Spleen (tissue), 11 donors: ENCODE measurements around the gene PRMT9. TPM values are rescaled to one million over a fixed set of nuclear protein-coding genes. Genes with fewer than 3 reads are reported as not detected.

Source experiments
- DNase-seq: peaks from one replicate; pipeline ENCODE4 v3.0.0-alpha.2; 2020
- H3K27ac ChIP-seq, 8 donors: fragments of 200-600 bp; sonication (generic) in 7 of 8; 1 replicate in 4 of 8; 2 replicates in 4 of 8; pipeline versions ENCODE4 v1.5.0 to v1.8.0; 2016 to 2021; ENCODE audit warnings: inconsistent platforms in 4 of 8, mild to moderate bottlenecking in 4 of 8, moderate library complexity in 1 of 8
- H3K27me3 ChIP-seq, 7 donors: fragments of 200-600 bp; sonication (generic) in 6 of 7; replicated peaks in 1 of 7; 1 replicate in 4 of 7; 2 replicates in 3 of 7; pipeline versions ENCODE4 v1.5.0 to v1.8.0; 2016 to 2021; ENCODE audit warnings: inconsistent platforms in 3 of 7, mild to moderate bottlenecking in 1 of 7
- H3K36me3 ChIP-seq, 6 donors: fragments of 200-600 bp; sonication (generic) in 5 of 6; 1 replicate in 4 of 6; 2 replicates in 2 of 6; pipeline versions ENCODE4 v1.5.0 to v1.8.0; 2016 to 2021; ENCODE audit warnings: inconsistent platforms in 2 of 6
- H3K4me1 ChIP-seq, 6 donors: fragments of 200-600 bp; sonication (generic) in 5 of 6; 1 replicate in 3 of 6; 2 replicates in 3 of 6; pipeline versions ENCODE4 v1.5.0 to v1.8.0; 2016 to 2021; ENCODE audit warnings: inconsistent platforms in 3 of 6
- H3K4me3 ChIP-seq, 8 donors: fragments of 200-600 bp; sonication (generic) in 7 of 8; 1 replicate in 4 of 8; 2 replicates in 4 of 8; pipeline versions ENCODE4 v1.5.0 to v1.8.0; 2016 to 2021; ENCODE audit warnings: inconsistent platforms in 4 of 8, mild to moderate bottlenecking in 4 of 8, moderate library complexity in 2 of 8
- H3K9me3 ChIP-seq, 8 donors: fragments of 200-600 bp; sonication (generic) in 7 of 8; 1 replicate in 4 of 8; 2 replicates in 4 of 8; pipeline versions ENCODE4 v1.5.0 to v1.8.0; 2016 to 2021; ENCODE audit warnings: inconsistent platforms in 4 of 8
- POLR2A ChIP-seq, 3 donors: fragments of 450-650 bp; IDR thresholded peaks; one replicate each; pipeline ENCODE4 v1.5.1; 2017; ENCODE audit warnings: antibody characterized with exemption in 3 of 3, mild to moderate bottlenecking in 1 of 3
- POLR2AphosphoS5 ChIP-seq, 3 donors: sonication (generic); formaldehyde crosslinking; IDR thresholded peaks; one replicate each; pipeline ENCODE4 v1.5.1; 2017; ENCODE audit warnings: antibody characterized with exemption in 3 of 3
- WGBS, 5 donors: extraction: QIAGEN DNeasy Blood & Tissue Kit in 3 of 5; methylation state at CpG; one replicate each; pipeline versions ENCODE4 v1.1.5 to v1.1.7; 2013 to 2018; 5-methylcytosine and 5-hydroxymethylcytosine counted together
- intact Hi-C: fragments of 100-400 bp; cut with DNase I; formaldehyde crosslinking; loops from one replicate; pipeline ENCODE4 v1.15.0; 2023; ENCODE audit warnings: low total_unique reads
- polyA plus RNA-seq, 3 donors: library from polyadenylated mRNA; stranded (reverse); fragments of 200-250 nt; gene quantifications; one replicate each; pipeline ENCODE4 v1.2.1, GENCODE V29; 2013
- total RNA-seq, 7 donors: library from RNA; depleted of rRNA in 3 of 7; stranded (reverse); fragments of >200 nt in 3 of 7; fragmentation: NEBNext Ultra II Directional in 4 of 7; extraction: Animal tissue kit (Norgen Biotek cat#: 25700) in 4 of 7; gene quantifications; one replicate each; pipeline versions ENCODE4 v1.1.0 to v1.2.1, GENCODE V29; 2016 to 2021
- TF ChIP-seq, protein P1 (sequence below), 11 experiments: fragments of 200-600 bp in 7 of 11; fragments of 450-650 bp in 4 of 11; sonication (generic) in 4 of 11; IDR thresholded peaks in 8 of 11; conservative IDR thresholded peaks in 3 of 11; 1 replicate in 7 of 11; 2 replicates in 4 of 11; pipeline versions ENCODE4 v1.4.0 to v1.8.0; 2016 to 2021; ENCODE audit warnings: antibody characterized with exemption in 11 of 11, inconsistent platforms in 4 of 11, mild to moderate bottlenecking in 1 of 11
- donor health status: healthy with polysubstance abuse.
- donor health status: DM: no; HTN: no; CAD: no; lungs with moderate emphysema.
- donor health status: DM: no; HTN: no; CAD: no.
- donor health status: Bipolar disorder and iron deficiency.
- donor health status: healthy.
- donor health status: DM: no; HTN: no; CAD: no.
- donor health status: DM: yes; HTN: yes; CAD: no.

Gene PRMT9
- total and polyA plus RNA-seq, 10 donors, result 2.9 to 11.2 (median 8.7) TPM

DNA sequence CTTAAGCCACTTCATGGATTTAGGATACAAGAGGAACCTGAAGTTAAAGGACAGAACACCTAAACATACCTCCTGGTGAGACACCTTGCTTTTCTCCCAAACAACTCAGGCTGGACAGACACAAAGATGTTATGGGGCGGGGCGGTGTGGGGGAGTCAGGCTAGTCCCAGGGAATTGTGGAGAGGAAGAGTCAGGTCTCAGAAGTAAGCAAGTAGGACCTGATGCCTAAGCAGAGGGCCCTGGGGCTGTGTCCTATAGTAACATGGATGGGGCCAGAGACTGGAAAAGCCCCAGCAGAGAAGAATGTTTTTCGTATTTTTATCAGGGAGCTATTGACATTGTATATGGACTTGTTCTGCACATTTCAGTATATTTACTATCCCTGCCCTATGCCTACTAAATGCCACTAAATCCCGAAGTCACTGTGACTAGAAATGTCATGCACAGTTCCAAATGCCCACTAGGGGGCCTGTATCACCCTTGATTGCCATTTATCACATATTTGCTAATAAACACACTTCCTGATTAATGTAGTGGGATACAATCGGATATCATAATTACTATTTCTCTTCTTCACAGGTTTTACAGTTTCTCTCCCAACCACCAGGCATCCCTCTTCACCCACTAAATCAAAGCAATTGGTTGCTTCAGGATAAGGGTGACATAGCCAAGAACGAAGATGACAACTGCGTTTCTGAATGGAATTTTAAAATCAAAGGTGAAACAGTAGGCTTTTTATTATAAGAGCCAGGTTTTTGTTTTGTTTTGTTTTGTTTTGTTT is 24.1 kb upstream of the PRMT9 start:
- Histone ChIP-seq H3K4me1 (peaks cover 0 to 8% (median 1%) of the 10 kb centered on the region in 6 donors), H3K27me3 (no peaks in the 10 kb centered on the region), H3K9me3 (no peaks in the 10 kb centered on the region), H3K4me3 (no peak overlapping the region), H3K27ac (no peak overlapping the region), H3K36me3 (no peaks in the 10 kb centered on the region)
- intact Hi-C loops, result loop anchor here (2.0 kb wide), 1 partner anchor 159 kb away; no protein-coding TSS in a partner anchor
- WGBS, 5 donors, result 45 to 49% (median 48%) methylated on average over 7 of the region's 7 CpGs
- no peak for DNase-seq
- TF ChIP-seq, protein P1, sequence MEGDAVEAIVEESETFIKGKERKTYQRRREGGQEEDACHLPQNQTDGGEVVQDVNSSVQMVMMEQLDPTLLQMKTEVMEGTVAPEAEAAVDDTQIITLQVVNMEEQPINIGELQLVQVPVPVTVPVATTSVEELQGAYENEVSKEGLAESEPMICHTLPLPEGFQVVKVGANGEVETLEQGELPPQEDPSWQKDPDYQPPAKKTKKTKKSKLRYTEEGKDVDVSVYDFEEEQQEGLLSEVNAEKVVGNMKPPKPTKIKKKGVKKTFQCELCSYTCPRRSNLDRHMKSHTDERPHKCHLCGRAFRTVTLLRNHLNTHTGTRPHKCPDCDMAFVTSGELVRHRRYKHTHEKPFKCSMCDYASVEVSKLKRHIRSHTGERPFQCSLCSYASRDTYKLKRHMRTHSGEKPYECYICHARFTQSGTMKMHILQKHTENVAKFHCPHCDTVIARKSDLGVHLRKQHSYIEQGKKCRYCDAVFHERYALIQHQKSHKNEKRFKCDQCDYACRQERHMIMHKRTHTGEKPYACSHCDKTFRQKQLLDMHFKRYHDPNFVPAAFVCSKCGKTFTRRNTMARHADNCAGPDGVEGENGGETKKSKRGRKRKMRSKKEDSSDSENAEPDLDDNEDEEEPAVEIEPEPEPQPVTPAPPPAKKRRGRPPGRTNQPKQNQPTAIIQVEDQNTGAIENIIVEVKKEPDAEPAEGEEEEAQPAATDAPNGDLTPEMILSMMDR (IDR thresholded peaks at IDR 0.05 in 8 of 11, conservative IDR thresholded peaks at IDR 0.05 in 3 of 11), result peak in 10 of 11 experiments; percentile 61 to 86 (median 78)
- TF ChIP-seq POLR2AphosphoS5 (IDR thresholded peaks at IDR 0.05) (no peak), POLR2A (IDR thresholded peaks at IDR 0.05) (no peak)

DNA sequence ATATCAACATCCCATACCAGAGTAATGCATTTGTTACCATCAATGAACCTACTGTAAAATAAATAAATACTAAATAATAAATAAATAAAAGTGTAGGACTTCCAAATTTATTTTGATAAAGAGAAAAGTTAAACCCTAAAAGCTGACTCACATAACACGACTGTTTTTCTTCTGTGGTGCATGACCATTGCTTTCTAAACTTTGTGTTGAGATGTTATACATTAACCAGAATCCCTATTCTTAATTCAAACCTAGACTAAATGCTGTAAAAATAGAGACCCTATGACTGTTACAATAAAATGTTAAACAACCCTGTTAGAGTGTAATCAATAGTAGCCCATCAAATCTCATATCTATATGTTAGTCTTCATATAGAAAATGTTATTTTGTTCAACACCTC is 20.9 kb upstream of the PRMT9 start:
- H3K4me1 ChIP-seq, result peaks cover 0 to 8% (median 1%) of the 10 kb centered on the region in 6 donors
- no peaks in the 10 kb centered on the region for H3K36me3 ChIP-seq
- 75 to 92% (median 84%) methylated on average over 1 of the region's 1 CpG for WGBS, 5 donors
- no peak for DNase-seq
- TF ChIP-seq, protein P1 (IDR thresholded peaks at IDR 0.05 in 8 of 11, conservative IDR thresholded peaks at IDR 0.05 in 3 of 11), result no peak
- TF ChIP-seq POLR2A (IDR thresholded peaks at IDR 0.05) (no peak), POLR2AphosphoS5 (IDR thresholded peaks at IDR 0.05) (no peak)
- intact Hi-C loops, result no loop called here
- no peak overlapping the region for H3K27ac ChIP-seq
- H3K4me3 ChIP-seq, result no peak overlapping the region
- no peaks in the 10 kb centered on the region for H3K27me3 ChIP-seq
- peaks cover 0 to 8% (median 4%) of the 10 kb centered on the region in 8 donors for H3K9me3 ChIP-seq

DNA sequence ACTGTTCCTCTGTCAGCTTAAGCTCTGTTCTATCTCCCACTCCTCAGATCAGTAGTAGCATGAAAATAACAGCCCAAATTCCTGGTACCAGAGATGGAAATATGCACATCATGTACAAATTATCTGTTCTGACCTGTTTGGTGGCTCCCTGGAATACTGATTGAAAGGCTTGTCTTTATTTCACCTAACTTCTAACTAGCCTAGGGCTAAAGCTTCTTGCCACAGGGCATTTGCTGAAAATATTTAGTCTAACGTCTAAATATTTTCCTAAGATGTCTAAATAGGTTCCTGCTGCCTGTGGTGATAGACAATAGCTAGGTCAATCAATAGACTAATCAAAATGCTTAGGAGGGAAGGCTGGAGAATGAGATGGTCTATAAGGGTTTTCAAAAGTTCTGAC is 12.9 kb upstream of the PRMT9 start:
- Histone ChIP-seq H3K4me1 (no peaks in the 10 kb centered on the region), H3K4me3 (no peak overlapping the region), H3K27me3 (peaks cover 0 to 15% (median 0%) of the 10 kb centered on the region in 7 donors), H3K9me3 (peaks cover 0 to 14% (median 7%) of the 10 kb centered on the region in 8 donors), H3K27ac (no peak overlapping the region), H3K36me3 (no peaks in the 10 kb centered on the region)
- intact Hi-C loops, result no loop called here
- 70 to 85% (median 72%) methylated on average over 1 of the region's 1 CpG for WGBS, 5 donors
- DNase-seq, result no peak
- TF ChIP-seq POLR2A (IDR thresholded peaks at IDR 0.05), result no peak

DNA sequence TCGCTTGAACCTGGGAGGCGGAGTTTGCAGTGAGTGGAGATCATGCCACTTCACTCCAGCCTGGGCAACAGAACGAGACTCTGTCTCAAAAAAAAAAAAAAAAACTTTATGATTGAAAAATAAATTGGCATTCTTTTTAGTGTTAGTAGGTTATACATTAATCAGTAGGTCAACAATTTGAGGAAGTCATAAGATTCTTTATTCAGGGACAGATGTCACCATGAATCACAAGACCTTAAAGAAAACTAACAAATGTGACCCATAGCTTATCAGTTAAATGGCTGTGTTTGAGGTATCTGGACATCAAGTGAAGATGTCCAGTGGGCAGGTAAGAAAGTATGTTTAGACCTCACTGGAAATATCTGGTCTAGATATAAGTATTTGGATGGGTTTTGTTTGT is 9.3 kb upstream of the PRMT9 start:
- no peaks in the 10 kb centered on the region for H3K36me3 ChIP-seq
- H3K4me3 ChIP-seq, result no peak overlapping the region
- no peaks in the 10 kb centered on the region for H3K4me1 ChIP-seq
- TF ChIP-seq, protein P1 (IDR thresholded peaks at IDR 0.05 in 8 of 11, conservative IDR thresholded peaks at IDR 0.05 in 3 of 11), result no peak
- TF ChIP-seq POLR2AphosphoS5 (IDR thresholded peaks at IDR 0.05), result no peak
- no peak for TF ChIP-seq POLR2A (IDR thresholded peaks at IDR 0.05)
- H3K27ac ChIP-seq, result no peak overlapping the region
- peaks cover 0 to 23% (median 0%) of the 10 kb centered on the region in 7 donors for H3K27me3 ChIP-seq
- intact Hi-C loops, result no loop called here
- WGBS, 5 donors, result 84 to 91% (median 86%) methylated on average over 3 of the region's 3 CpGs
- no peak for DNase-seq
- H3K9me3 ChIP-seq, result no peaks in the 10 kb centered on the region
